GM21576 (cell line): ENCODE data around the gene LBR.

Experiments used
- ATAC-seq: cut with Tn5 transposase; IDR thresholded peaks from one replicate; pipeline ENCODE4 v1.9.1; 2021; ENCODE audit warnings: mild to moderate bottlenecking, moderate library complexity; ENCODE audit not compliant: unreplicated experiment

Gene LBR

GRCh38 chr1:225464851-225465792, 37.3 kb upstream of the LBR start:
- no peak for ATAC-seq

- ATAC-seq = no peak
These were observed 35.1 kb upstream of the LBR start for GRCh38 chr1:225462714-225463574.

GRCh38 chr1:225462429-225462713, 34.5 kb upstream of the LBR start:
- no peak for ATAC-seq

GRCh38 chr1:225461533-225462428, 33.9 kb upstream of the LBR start:
- ATAC-seq = no peak

- ATAC-seq = no peak
These were observed 33.1 kb upstream of the LBR start for GRCh38 chr1:225460737-225461532.

GRCh38 chr1:225460021-225460736, 32.3 kb upstream of the LBR start:
- no peak for ATAC-seq

GRCh38 chr1:225458222-225458631, 30.4 kb upstream of the LBR start:
- ATAC-seq = no peak

- no peak for ATAC-seq
These were observed 26.9 kb upstream of the LBR start for GRCh38 chr1:225454733-225455132.

GRCh38 chr1:225453797-225454648, 26.2 kb upstream of the LBR start:
- ATAC-seq = no peak

GRCh38 chr1:225451840-225452515, 24.1 kb upstream of the LBR start:
- ATAC-seq = no peak

- ATAC-seq = no peak
These were observed 23.5 kb upstream of the LBR start for GRCh38 chr1:225451340-225451739.

GRCh38 chr1:225450491-225451191, 22.8 kb upstream of the LBR start:
- no peak for ATAC-seq

GRCh38 chr1:225449774-225450173, 21.9 kb upstream of the LBR start:
- no peak for ATAC-seq

GRCh38 chr1:225449261-225449660, 21.4 kb upstream of the LBR start:
- ATAC-seq = no peak

- no peak for ATAC-seq
These were observed 20.4 kb upstream of the LBR start for GRCh38 chr1:225448146-225448805.

- ATAC-seq = no peak
These were observed 19.8 kb upstream of the LBR start for GRCh38 chr1:225447650-225448089.
